GM12878 (cell line): ENCODE results near the gene MRPL55. TPM values are rescaled to one million over a fixed set of nuclear protein-coding genes. Genes with fewer than 3 reads are reported as not detected.

Experiments used
- ATAC-seq: fragments of 200-7000 bp; cut with Tn5 transposase; 3 replicates; pipeline ENCODE4 v1.9.1; 2020; ENCODE audit warnings: mild to moderate bottlenecking, moderate library complexity
- BruUV-seq: library from RNA; stranded (reverse); fragments of 400-500 nt; replicated peaks from 2 replicates; lab custom pipeline; 2021; lab: Mats Ljungman, UMichigan
- CTCF ChIA-PET: fragments of 300-600 bp; sonication (Branson Sonifier 250); formaldehyde crosslinking; extraction: SDS; loops from one replicate; lab custom pipeline; 2021; ENCODE audit warnings: inconsistent platforms; lab: Yijun Ruan, JAX
- POLR2A ChIA-PET: fragments of 350-600 bp; formaldehyde crosslinking; extraction: SDS; loops from one replicate; lab custom pipeline; 2021; ENCODE audit warnings: inconsistent platforms; lab: Charles Lee
- RAD21 ChIA-PET: fragments of 300-600 bp; sonication (Branson Sonifier 250); formaldehyde crosslinking; loops from one replicate; lab custom pipeline; 2023; ENCODE audit warnings: antibody characterized with exemption; ENCODE audit not compliant: unreplicated experiment; lab: Charles Lee
- SMC1A ChIA-PET: fragments of 300-600 bp; sonication (Branson Sonifier 250); formaldehyde crosslinking; loops from one replicate; lab custom pipeline; 2023; ENCODE audit not compliant: unreplicated experiment, uncharacterized antibody; lab: Charles Lee
- DNase-seq: peaks from one replicate; pipeline ENCODE4 v3.0.0-alpha.2; 2011; ENCODE audit warnings: low read depth, low spot score
- FAIRE-seq: peaks from 3 replicates; lab custom pipeline; 2011; peaks lifted over from hg19 to GRCh38; lab: Jason Lieb, UNC
- H2AFZ ChIP-seq: 2 replicates; pipeline ENCODE4 v1.6.0; 2011; ENCODE audit warnings: low read depth, low read length, control low read depth; ENCODE audit not compliant: control insufficient read depth
- H3K27ac ChIP-seq: 2 replicates; pipeline ENCODE4 v1.5.1; 2011; ENCODE audit warnings: control low read depth; ENCODE audit not compliant: control insufficient read depth, insufficient read depth
- H3K27me3 ChIP-seq, 2 experiments: replicated peaks in 1 of 2; 2 replicates each; pipeline versions ENCODE4 v1.6.0 to v1.6.1; 2011; ENCODE audit warnings: low read length in 1 of 2; ENCODE audit not compliant: control insufficient read depth in 2 of 2, insufficient read depth in 2 of 2
- H3K36me3 ChIP-seq, 2 experiments: 2 replicates each; pipeline ENCODE4 v1.5.1; 2011; ENCODE audit warnings: low read length in 1 of 2; ENCODE audit not compliant: control insufficient read depth in 2 of 2, insufficient read depth in 2 of 2
- H3K4me1 ChIP-seq: 2 replicates; pipeline ENCODE4 v1.6.1; 2011; ENCODE audit warnings: mild to moderate bottlenecking, low read length, moderate library complexity, mixed read lengths; ENCODE audit not compliant: control insufficient read depth, insufficient read depth
- H3K4me2 ChIP-seq: 2 replicates; pipeline ENCODE4 v1.6.0; 2011; ENCODE audit warnings: control low read depth; ENCODE audit not compliant: control insufficient read depth, insufficient read depth
- H3K4me3 ChIP-seq: fragments of 200-600 bp; sonication (generic); 2 replicates; pipeline ENCODE4 v1.5.1; 2016
- H3K79me2 ChIP-seq: 2 replicates; pipeline ENCODE4 v1.6.0; 2011; ENCODE audit warnings: low read length; ENCODE audit not compliant: control insufficient read depth, insufficient read depth
- H3K9ac ChIP-seq: 2 replicates; pipeline ENCODE4 v1.8.0; 2011; ENCODE audit warnings: low read length, control low read depth, mixed read lengths; ENCODE audit not compliant: control insufficient read depth, insufficient read depth
- H3K9me3 ChIP-seq: replicated peaks from 3 replicates; pipeline ENCODE4 v1.5.1; 2011; ENCODE audit warnings: mild to moderate bottlenecking, low read length; ENCODE audit not compliant: control insufficient read depth, insufficient read depth
- H4K20me1 ChIP-seq: 2 replicates; pipeline ENCODE4 v1.6.0; 2011; ENCODE audit not compliant: control insufficient read depth, insufficient read depth
- E2F4 ChIP-seq: IDR thresholded peaks from 2 replicates; pipeline ENCODE4 v1.6.1; 2012; ENCODE audit warnings: low read depth, low read length, improper control_type of control experiment
- IRF3 ChIP-seq: fragments of 450-650 bp; IDR thresholded peaks from 2 replicates; pipeline ENCODE4 v1.6.1; 2014; ENCODE audit warnings: mild to moderate bottlenecking
- MAX ChIP-seq: IDR thresholded peaks from 2 replicates; pipeline ENCODE4 v1.6.1; 2012; ENCODE audit warnings: low read depth, low read length, improper control_type of control experiment
- NR2F1 ChIP-seq: fragments of 450-650 bp; conservative IDR thresholded peaks from 2 replicates; pipeline ENCODE4 v1.6.1; 2017; ENCODE audit warnings: mild to moderate bottlenecking
- SIN3A ChIP-seq: IDR thresholded peaks from 2 replicates; pipeline ENCODE4 v1.6.1; 2012; ENCODE audit warnings: low read depth, low read length, improper control_type of control experiment
- TARDBP ChIP-seq: IDR thresholded peaks from 2 replicates; pipeline ENCODE4 v1.6.1; 2016; ENCODE audit warnings: borderline replicate concordance
- TBL1XR1 ChIP-seq: IDR thresholded peaks from 2 replicates; pipeline ENCODE4 v1.6.1; 2012; ENCODE audit warnings: low read depth, low read length, improper control_type of control experiment
- ZBTB4 ChIP-seq: fragments of 450-650 bp; formaldehyde crosslinking; IDR thresholded peaks from 2 replicates; pipeline ENCODE4 v1.4.0; 2022; ENCODE audit warnings: mild to moderate bottlenecking, moderate library complexity
- WGBS: methylation state at CpG from one replicate; pipeline ENCODE4 v1.1.6; 2016; ENCODE audit warnings: low lambda C conversion rate; ENCODE audit not compliant: insufficient replicate concordance, insufficient coverage; ENCODE audit errors: missing lambda C conversion rate; 5-methylcytosine and 5-hydroxymethylcytosine counted together
- in situ Hi-C: fragments of 300-500 bp; cut with MboI; formaldehyde crosslinking; loops from 9 replicates; pipeline ENCODE4 v1.14.3; 2018; ENCODE audit warnings: mixed read lengths
- intact Hi-C: fragments of 100-400 bp; cut with micrococcal nuclease; formaldehyde crosslinking; loops from one replicate; pipeline ENCODE4 v1.14.2; 2022; ENCODE audit not compliant: unreplicated experiment
- polyA plus RNA-seq, 11 experiments: library from polyadenylated mRNA; depleted of rRNA in 4 of 11; unstranded in 6 of 11; stranded (reverse) in 5 of 11; fragments of >200 nt; fragmentation: Nextera tagmentation in 4 of 11; fragmentation: Illumina TruSeq in 1 of 11; extraction: Ambion mirVana in 4 of 11; extraction: Trizol in 1 of 11; gene quantifications; 1 replicate in 1 of 11; 2 replicates in 10 of 11; pipeline versions ENCODE4 v1.2.1 to v1.2.3, GENCODE V29; 2011 to 2016; ENCODE audit warnings: inconsistent platforms in 2 of 11, missing spikeins in 2 of 11, low read depth in 1 of 11
- total RNA-seq, 4 experiments: library from RNA; depleted of rRNA in 3 of 4; stranded (reverse); fragments of >200 nt in 3 of 4; fragmentation: Illumina TruSeq in 1 of 4; extraction: Trizol in 1 of 4; gene quantifications; 2 replicates each; pipeline versions ENCODE4 v1.2.1 to v1.2.3, GENCODE V29; 2013 to 2021

MRPL55 gene
- total and polyA plus RNA-seq, 10 of the 15 experiments (the other 5 are each of a cell fraction or from before 2014, with no cell fraction given), result 15.1 to 143 (median 55.8) TPM

GRCh38 chr1:228123505-228123904, 14.4 kb upstream of the MRPL55 start (continued):
- TF ChIP-seq ZBTB4 (CRISPR knock-in tag), result no peak

- Histone ChIP-seq H3K4me2 (no peak overlapping the region), H3K9ac (no peak overlapping the region), H3K27ac (no peak overlapping the region), H2AFZ (no peak overlapping the region), H3K27me3 (no peaks in the 10 kb centered on the region)
- RAD21 ChIA-PET, result no interaction called here
- in situ Hi-C loops, result no loop called here
- DNase-seq, result no peak
- TF ChIP-seq NR2F1, result peak; percentile 32; the same call in 1 of the 2 replicates
- TF ChIP-seq TBL1XR1, result no peak
- no peak for TF ChIP-seq IRF3
- no peak for TF ChIP-seq SIN3A
- no peak for TF ChIP-seq TARDBP
- no peak for TF ChIP-seq MAX
- TF ChIP-seq E2F4, result no peak
- TF ChIP-seq, all 136 proteins: peak for 1
- H3K79me2 ChIP-seq, result no peaks in the 10 kb centered on the region
- intact Hi-C loops, result no loop called here
- H4K20me1 ChIP-seq, result no peaks in the 10 kb centered on the region
- WGBS, result 40% methylated on average over 1 of the region's 1 CpG
- no peaks in the 10 kb centered on the region for H3K36me3 ChIP-seq
- no peak for ATAC-seq
- POLR2A ChIA-PET, result interaction anchor here (0.6 to 0.7 kb wide), 2 partner anchors 13 to 361 kb away, joined by 3 to 4 read pairs; no protein-coding TSS in a partner anchor
- no peaks in the 10 kb centered on the region; the same call in 2 of the 3 replicates for H3K9me3 ChIP-seq
- CTCF ChIA-PET, result interaction anchor here (0.7 to 2.2 kb wide), 5 partner anchors 13 to 642 kb away, joined by 3 to 7 read pairs (median 3); no protein-coding TSS in a partner anchor
- H3K4me1 ChIP-seq, result no peaks in the 10 kb centered on the region
- SMC1A ChIA-PET, result interaction anchor here (1.2 to 1.4 kb wide), 2 partner anchors 9 to 13 kb away, joined by 3 to 4 read pairs; no protein-coding TSS in a partner anchor
- no peak for FAIRE-seq
- H3K4me3 ChIP-seq, result no peak overlapping the region
- BruUV-seq, result no TSS peak
These were observed 13.9 kb upstream of the MRPL55 start for GRCh38 chr1:228122921-228123441.
